ENCODE results near the gene RPL3.
"Not testable (repeated sequence)": the region's sequence is repeated elsewhere in the genome, so short reads cannot be mapped to it uniquely, and the experiment has no call there.

The RPL3 gene

GRCh38 chr22:39327995-39328754 is 8.8 kb upstream of the RPL3 start:
- H3K27me3 ChIP-seq (ENCODE audit: insufficient read depth, low read length) = no peaks in the 10 kb centered on the region
- no peaks in the 10 kb centered on the region for H3K4me1 ChIP-seq (ENCODE audit: insufficient read depth, low read length)
- H3K4me3 ChIP-seq (ENCODE audit: low read length) = no peak overlapping the region
- H3K9ac ChIP-seq (ENCODE audit: low read depth, low read length) = no peak overlapping the region
- H3K9me3 ChIP-seq (ENCODE audit: insufficient read depth, low read depth, low read length) = no peaks in the 10 kb centered on the region
- H3K36me3 ChIP-seq (ENCODE audit: insufficient read depth, low read depth, low read length) = no peaks in the 10 kb centered on the region
- no peak overlapping the region for H3K27ac ChIP-seq (ENCODE audit: low read length)

GRCh38 chr22:39325392-39325932 is 6.0 kb upstream of the RPL3 start:
- H3K4me3 ChIP-seq (ENCODE audit: low read length) = no peak overlapping the region
- no peaks in the 10 kb centered on the region for H3K4me1 ChIP-seq (ENCODE audit: insufficient read depth, low read length)
- H3K9ac ChIP-seq (ENCODE audit: low read depth, low read length) = no peak overlapping the region
- H3K36me3 ChIP-seq (ENCODE audit: insufficient read depth, low read depth, low read length) = no peaks in the 10 kb centered on the region
- H3K9me3 ChIP-seq (ENCODE audit: insufficient read depth, low read depth, low read length) = no peaks in the 10 kb centered on the region
- H3K27ac ChIP-seq (ENCODE audit: low read length) = no peak overlapping the region
- no peaks in the 10 kb centered on the region for H3K27me3 ChIP-seq (ENCODE audit: insufficient read depth, low read length)

GRCh38 chr22:39320616-39321029 is 1.2 kb upstream of the RPL3 start:
- not testable (repeated sequence) for H3K9ac ChIP-seq (ENCODE audit: low read depth, low read length); H3K27me3 ChIP-seq (ENCODE audit: insufficient read depth, low read length); H3K27ac ChIP-seq (ENCODE audit: low read length); H3K9me3 ChIP-seq (ENCODE audit: insufficient read depth, low read depth, low read length); H3K4me3 ChIP-seq (ENCODE audit: low read length)
- H3K36me3 ChIP-seq (ENCODE audit: insufficient read depth, low read depth, low read length) = peaks cover 36% of the 10 kb centered on the region
- peaks cover 13% of the 10 kb centered on the region; the same call in 1 of the 2 replicates for H3K4me1 ChIP-seq (ENCODE audit: insufficient read depth, low read length)

GRCh38 chr22:39318507-39319283 is 728 bp downstream of the RPL3 start:
- H3K9me3 ChIP-seq (ENCODE audit: insufficient read depth, low read depth, low read length) = no peaks in the 10 kb centered on the region
- H3K27me3 ChIP-seq (ENCODE audit: insufficient read depth, low read length) = no peaks in the 10 kb centered on the region
- peak overlapping the region; percentile 99 for H3K9ac ChIP-seq (ENCODE audit: low read depth, low read length)
- peaks cover 16% of the 10 kb centered on the region; the same call in 1 of the 2 replicates for H3K4me1 ChIP-seq (ENCODE audit: insufficient read depth, low read length)
- peak overlapping the region; percentile 99 for H3K4me3 ChIP-seq (ENCODE audit: low read length)
- H3K36me3 ChIP-seq (ENCODE audit: insufficient read depth, low read depth, low read length) = peaks cover 55% of the 10 kb centered on the region
- peak overlapping the region; percentile 82 for H3K27ac ChIP-seq (ENCODE audit: low read length)

- H3K9ac ChIP-seq (ENCODE audit: low read depth, low read length) = peak overlapping the region; percentile 99
- H3K36me3 ChIP-seq (ENCODE audit: insufficient read depth, low read depth, low read length) = peaks cover 63% of the 10 kb centered on the region
- peak overlapping the region; percentile 99 for H3K4me3 ChIP-seq (ENCODE audit: low read length)
- H3K4me1 ChIP-seq (ENCODE audit: insufficient read depth, low read length) = peaks cover 16% of the 10 kb centered on the region; the same call in 1 of the 2 replicates
- peak overlapping the region; percentile 82 for H3K27ac ChIP-seq (ENCODE audit: low read length)
- no peaks in the 10 kb centered on the region for H3K9me3 ChIP-seq (ENCODE audit: insufficient read depth, low read depth, low read length)
- H3K27me3 ChIP-seq (ENCODE audit: insufficient read depth, low read length) = no peaks in the 10 kb centered on the region
These were observed 1.5 kb downstream of the RPL3 start for GRCh38 chr22:39317775-39318506.

- H3K36me3 ChIP-seq (ENCODE audit: insufficient read depth, low read depth, low read length) = peaks cover 70% of the 10 kb centered on the region
- no peak overlapping the region for H3K27ac ChIP-seq (ENCODE audit: low read length)
- H3K4me3 ChIP-seq (ENCODE audit: low read length) = peak overlapping the region; percentile 99
- no peaks in the 10 kb centered on the region for H3K9me3 ChIP-seq (ENCODE audit: insufficient read depth, low read depth, low read length)
- H3K4me1 ChIP-seq (ENCODE audit: insufficient read depth, low read length) = peaks cover 16% of the 10 kb centered on the region; the same call in 1 of the 2 replicates
- no peaks in the 10 kb centered on the region for H3K27me3 ChIP-seq (ENCODE audit: insufficient read depth, low read length)
- H3K9ac ChIP-seq (ENCODE audit: low read depth, low read length) = peak overlapping the region; percentile 99
These were observed 2.2 kb downstream of the RPL3 start for GRCh38 chr22:39317084-39317774.

- peak overlapping the region; percentile 99 for H3K4me3 ChIP-seq (ENCODE audit: low read length)
- H3K9me3 ChIP-seq (ENCODE audit: insufficient read depth, low read depth, low read length) = no peaks in the 10 kb centered on the region
- peak overlapping the region; percentile 99 for H3K9ac ChIP-seq (ENCODE audit: low read depth, low read length)
- no peak overlapping the region for H3K27ac ChIP-seq (ENCODE audit: low read length)
- H3K4me1 ChIP-seq (ENCODE audit: insufficient read depth, low read length) = peaks cover 16% of the 10 kb centered on the region; the same call in 1 of the 2 replicates
- H3K27me3 ChIP-seq (ENCODE audit: insufficient read depth, low read length) = no peaks in the 10 kb centered on the region
- H3K36me3 ChIP-seq (ENCODE audit: insufficient read depth, low read depth, low read length) = peaks cover 77% of the 10 kb centered on the region
These were observed 2.9 kb downstream of the RPL3 start for GRCh38 chr22:39316440-39317083.

- no peak overlapping the region for H3K27ac ChIP-seq (ENCODE audit: low read length)
- peak overlapping the region; percentile 99; the same call in 1 of the 2 replicates for H3K4me3 ChIP-seq (ENCODE audit: low read length)
- peaks cover 16% of the 10 kb centered on the region; the same call in 1 of the 2 replicates for H3K4me1 ChIP-seq (ENCODE audit: insufficient read depth, low read length)
- H3K27me3 ChIP-seq (ENCODE audit: insufficient read depth, low read length) = no peaks in the 10 kb centered on the region
- peaks cover 87% of the 10 kb centered on the region for H3K36me3 ChIP-seq (ENCODE audit: insufficient read depth, low read depth, low read length)
- no peak overlapping the region for H3K9ac ChIP-seq (ENCODE audit: low read depth, low read length)
- no peaks in the 10 kb centered on the region for H3K9me3 ChIP-seq (ENCODE audit: insufficient read depth, low read depth, low read length)
These were observed 4.0 kb downstream of the RPL3 start for GRCh38 chr22:39315389-39315788.

- H3K9me3 ChIP-seq (ENCODE audit: insufficient read depth, low read depth, low read length) = no peaks in the 10 kb centered on the region
- peak overlapping the region; percentile 99; the same call in 1 of the 2 replicates for H3K4me3 ChIP-seq (ENCODE audit: low read length)
- no peak overlapping the region for H3K27ac ChIP-seq (ENCODE audit: low read length)
- H3K9ac ChIP-seq (ENCODE audit: low read depth, low read length) = no peak overlapping the region
- H3K4me1 ChIP-seq (ENCODE audit: insufficient read depth, low read length) = peaks cover 16% of the 10 kb centered on the region; the same call in 1 of the 2 replicates
- H3K36me3 ChIP-seq (ENCODE audit: insufficient read depth, low read depth, low read length) = peaks cover 90% of the 10 kb centered on the region
- no peaks in the 10 kb centered on the region for H3K27me3 ChIP-seq (ENCODE audit: insufficient read depth, low read length)
These were observed 5.0 kb downstream of the RPL3 start for GRCh38 chr22:39314251-39314971.

All from iPS-20b (cell line).